NCI-H1048 (cell line): ENCODE data around the gene RBM18.

ENCODE experiments used
- DNase-seq: peaks from one replicate; lab custom pipeline; 2025; lab: John Stamatoyannopoulos, UW

Gene RBM18

DNA sequence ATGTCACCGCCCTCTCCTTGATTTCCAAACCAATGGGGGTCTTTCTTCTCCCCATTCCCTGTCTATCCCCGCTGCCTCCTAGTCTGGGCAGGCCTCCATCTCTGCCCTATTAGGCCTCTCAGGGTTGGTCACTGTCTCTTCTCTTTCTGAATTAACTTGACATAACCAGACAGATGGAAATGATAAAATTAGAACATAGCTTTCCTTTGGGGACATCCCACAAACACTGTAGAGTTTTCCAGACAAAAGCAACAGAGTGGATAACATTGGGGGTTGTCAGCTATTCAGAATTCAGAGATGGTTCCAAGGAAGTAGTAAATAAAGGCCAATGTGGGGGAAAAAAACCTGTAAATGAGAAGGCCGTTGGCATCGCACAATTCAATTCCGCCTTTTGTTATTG, 60.6 kb downstream of the RBM18 start:
- DNase-seq: no peak

DNA sequence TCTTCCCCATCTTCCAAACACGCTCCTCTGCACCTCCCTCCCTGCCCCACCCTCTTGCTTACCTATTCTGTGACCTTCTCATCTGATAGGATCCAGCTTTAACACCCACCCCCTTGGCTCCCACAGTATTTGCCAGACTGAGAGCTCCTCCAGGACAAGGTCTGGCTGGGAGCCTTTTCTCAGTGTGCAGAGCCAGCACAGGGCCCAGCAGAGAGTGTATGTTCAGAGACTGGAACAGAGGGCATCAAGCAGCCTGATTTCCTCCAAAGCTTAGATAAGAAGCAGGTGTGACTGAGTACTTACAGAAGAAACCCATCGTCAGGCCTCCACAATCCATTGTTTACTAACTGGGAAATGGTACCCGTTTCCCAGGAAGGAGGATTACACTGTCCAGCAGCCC, 62.5 kb downstream of the RBM18 start:
- DNase-seq: no peak

DNA sequence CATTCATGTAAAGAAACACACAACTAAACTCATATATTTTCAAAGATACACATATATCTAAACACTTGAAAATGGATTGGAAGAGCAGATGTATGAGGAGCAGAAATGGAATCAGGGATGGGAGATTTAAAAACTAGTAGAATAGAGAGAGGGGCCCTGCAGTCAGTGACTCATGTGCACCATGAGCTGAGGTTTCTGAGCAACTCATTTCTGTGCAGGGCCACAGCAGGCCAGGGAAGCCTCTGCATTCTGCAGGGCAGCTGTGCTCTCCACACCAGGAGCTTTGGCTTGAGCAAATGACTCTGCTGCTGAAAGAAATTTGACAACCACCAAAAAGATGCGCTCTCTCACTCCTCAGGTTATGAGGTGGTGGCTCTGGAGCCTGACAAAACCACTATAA, 63.0 kb downstream of the RBM18 start:
- no peak for DNase-seq

DNA sequence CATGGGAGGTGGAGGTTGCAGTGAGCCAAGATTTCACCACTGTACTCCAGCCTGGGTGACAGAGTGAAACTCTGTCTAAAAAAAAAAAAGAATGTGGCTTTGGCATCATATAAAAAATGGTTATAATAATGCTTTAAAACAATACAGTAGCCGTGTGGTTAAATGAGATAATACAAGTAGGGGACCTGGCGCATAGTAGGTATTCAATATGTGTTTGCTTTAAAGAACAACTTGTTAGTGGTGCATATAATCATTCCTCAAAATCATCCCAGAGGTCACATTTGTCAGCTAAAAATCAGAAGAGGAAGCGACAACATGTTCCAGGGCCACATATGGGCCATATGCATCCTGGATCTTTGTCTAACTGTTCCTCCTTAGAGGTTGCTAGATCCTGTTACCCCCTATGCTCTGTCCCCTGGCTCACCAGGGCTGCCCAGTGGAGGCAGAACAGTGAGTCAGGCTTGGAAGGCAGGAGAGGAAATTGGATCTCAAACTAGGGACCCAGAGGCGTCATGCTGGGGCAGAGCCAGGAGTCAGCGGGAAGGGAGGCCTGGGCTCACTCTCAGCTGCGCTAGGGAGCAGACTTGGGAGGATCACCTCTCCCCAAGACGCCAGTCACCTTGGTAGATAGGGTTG, 63.6 kb downstream of the RBM18 start:
- DNase-seq: no peak

DNA sequence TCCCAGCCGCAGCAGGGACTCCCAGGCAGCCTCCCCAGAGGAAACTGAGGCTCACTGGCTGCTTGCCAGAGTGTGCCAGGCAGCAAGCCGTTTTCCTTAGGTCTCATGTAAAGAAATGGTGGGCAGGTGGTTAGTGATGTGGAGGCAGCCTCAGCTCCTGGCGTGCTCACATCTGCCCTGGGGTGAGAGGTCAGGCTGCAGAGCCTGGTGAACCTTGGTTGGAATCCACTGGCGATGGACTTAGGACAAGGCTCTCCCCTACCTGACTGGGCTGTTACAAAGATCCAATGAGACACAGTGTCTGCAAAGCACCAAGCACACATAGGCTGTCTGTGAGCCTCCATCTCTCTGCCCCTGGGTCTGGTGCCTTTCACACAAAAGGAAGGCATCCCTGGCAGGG, 66.8 kb downstream of the RBM18 start:
- no peak for DNase-seq

DNA sequence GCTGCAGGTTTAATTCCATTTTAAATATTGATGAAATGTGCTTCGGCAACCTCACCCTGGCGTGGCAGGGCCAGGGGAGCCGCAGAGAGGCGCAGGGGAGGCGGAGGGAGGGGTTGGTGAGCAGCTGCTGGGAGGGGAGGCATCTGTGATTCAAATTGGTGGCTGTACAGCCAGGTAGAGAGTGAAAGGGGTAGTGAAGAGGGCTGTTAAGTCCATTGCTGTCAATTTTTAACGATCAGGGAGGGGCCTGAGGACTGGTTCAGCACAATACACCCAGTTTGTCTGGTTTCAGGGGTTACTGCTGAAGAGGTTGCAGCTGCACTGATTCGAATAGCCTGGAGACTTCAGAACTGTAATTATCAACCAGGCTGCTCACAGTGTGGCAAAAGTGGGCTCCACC, 67.2 kb downstream of the RBM18 start:
- no peak for DNase-seq

DNA sequence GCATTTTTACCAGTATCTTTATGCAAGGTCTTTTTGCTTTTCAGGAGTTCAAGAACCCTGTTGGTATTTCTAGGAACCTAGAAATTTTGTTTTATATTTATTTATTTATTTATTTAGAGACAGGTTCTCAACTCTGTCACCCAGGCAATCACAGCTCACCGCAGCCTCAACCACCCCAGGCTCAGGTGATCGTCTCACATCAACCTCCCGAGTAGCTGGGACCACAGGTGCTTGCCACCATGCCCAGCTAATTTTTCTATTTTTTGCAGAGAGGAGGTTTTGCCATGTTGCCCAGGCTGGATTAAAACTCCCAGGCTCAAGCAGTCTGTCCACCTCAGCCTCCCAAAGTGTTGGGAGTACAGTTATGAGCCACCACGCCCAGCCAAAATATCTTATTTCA, 68.8 kb downstream of the RBM18 start:
- no peak for DNase-seq

DNA sequence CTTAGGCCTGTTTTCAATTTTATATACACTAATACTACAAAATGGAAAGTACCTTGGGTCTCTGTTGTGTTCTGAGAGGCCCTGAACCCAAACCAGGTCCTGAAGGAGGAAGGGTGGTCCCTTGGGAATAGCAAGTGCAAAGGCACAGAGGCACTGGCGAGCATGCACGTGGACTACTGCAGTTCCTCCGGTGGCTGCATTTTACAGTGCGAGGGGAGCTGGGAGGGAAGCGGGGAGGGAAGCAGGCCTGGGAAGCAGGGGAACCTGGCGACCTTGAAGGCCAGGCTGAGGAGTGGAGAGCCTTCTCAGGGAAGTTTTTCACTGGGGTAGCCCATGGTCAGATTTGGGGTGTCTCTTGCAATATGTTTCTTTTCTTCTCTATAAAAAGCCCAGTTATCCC, 71.0 kb downstream of the RBM18 start:
- no peak for DNase-seq

DNA sequence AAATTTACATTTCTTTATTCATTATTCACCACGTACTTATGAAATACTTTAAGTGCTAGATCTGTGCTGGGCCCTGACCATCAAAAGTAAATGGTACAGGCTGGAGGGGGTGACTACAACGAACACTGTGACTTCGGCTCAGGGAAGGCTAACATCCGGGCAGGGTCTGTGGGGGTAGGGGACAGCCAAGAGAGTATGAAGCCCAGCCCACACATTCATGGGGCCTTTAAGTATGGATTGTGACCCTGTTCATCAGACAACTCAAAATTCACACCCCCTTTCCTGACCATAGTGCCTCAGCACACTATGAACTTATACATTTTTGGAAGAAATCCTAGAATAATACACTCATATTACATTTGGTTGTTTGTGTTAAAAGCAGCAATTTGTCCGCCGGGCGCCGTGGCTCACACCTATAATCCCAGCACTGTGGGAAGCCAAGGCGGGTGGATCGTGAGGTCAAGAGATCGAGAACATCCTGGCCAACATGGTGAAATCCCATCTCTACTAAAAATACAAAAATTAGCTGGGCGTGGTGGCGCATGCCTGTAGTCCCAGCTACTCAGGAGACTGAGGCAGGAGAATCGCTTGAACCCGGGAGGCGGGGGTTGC, 71.6 kb downstream of the RBM18 start:
- no peak for DNase-seq

DNA sequence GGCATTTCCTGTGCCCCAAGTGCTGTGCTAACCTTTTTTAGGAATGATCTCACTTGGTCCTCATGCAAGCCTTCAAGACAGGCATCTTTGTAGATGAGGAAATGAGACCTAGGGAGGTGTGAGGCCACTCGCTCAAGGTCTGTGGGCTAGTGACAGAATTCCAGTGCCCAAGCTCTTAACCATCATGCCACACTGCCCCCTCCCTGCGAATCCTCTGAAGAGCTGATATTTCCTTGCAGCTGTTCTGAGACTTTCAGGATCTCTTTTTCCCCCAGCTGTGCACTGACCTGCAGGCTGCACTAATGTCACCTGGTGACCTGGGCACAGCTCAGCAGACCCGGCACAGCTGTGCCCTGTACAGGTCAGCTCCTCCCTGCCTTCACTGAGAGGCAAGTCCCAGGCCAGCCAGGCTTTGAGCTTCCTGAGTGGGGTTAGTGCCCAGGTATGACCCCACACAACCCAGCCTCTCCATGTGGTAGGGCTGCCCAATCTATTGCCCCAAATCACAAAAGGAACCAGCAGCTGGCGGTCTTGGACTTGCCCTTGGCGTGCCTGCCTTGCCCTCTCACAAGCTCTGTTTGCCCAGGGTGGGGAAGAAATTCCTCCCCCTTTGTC, 72.3 kb downstream of the RBM18 start:
- DNase-seq: no peak

DNA sequence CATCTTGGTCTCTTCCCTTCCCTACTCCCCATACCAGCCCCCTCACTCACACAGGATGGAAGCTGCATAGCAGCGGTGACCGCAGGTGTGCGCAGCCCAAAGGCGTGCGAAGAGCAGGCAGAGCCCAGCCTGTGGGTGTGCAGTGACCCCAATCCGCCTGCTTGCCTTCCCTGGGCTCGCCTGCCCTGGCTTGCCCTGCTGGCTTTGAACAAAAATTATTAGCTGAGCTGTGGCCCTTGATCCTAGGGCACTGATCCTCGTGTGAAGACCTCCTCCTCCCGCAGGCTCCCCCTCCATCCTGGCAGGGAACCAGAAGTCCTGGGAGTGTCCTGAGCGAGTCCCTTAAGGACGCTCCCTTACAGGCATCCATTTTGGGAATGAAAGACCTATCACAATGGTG, 73.1 kb downstream of the RBM18 start:
- no peak for DNase-seq

DNA sequence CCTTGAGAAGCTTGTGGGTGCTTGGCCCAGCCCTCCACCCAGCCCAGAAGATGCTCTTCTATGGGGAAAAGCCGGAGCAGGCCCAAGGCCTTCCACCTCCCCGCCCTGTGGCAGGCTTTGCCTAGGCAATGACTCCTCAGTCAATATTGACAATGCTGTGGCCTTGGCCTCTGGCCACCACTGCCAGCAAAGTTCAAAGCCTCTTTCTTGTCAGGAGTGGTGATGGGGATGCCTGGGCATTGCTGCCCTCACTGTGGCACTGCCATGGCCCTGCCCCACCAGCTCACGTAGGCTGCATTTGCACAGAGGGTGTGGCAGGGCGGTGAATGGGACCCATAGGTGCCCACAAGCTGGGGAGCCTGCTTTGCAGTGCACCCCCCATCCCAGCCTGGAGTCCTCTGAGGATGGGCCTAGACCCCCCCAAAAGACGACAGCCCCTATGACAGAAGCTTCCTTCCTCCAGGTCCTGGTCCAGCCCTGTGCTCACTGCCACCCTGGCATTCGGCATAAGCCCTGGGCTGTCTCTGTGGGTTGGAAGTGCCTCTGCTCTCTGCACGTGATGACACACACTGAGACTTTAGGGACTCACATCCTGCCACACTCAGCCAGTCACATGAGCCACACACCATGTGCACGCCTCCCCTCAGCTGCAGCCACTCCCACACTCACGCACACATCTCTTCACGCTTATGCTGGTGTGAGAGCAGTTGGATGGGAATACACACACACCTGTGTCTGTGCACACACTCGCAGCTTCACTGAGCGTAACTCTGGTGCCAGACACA, 73.9 kb downstream of the RBM18 start:
- DNase-seq: no peak

DNA sequence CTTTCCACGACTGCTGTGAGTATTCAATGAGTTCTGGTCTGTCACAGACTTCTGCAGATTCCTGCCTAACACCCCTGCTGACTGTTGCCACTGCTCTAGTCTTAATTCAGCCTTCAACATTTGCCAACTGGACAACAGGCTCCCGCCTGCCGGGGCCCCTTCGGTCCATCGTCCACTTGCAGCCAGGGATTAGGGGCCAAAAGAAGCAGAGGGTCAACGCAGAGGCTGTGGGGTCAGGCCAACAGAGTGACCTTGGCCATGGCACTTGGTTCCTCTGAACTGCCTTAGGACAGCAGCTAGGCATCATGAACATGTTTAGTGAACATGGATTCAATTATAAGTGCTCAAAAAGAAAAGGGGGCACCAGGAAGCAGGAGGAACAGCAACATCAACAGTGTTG, 76.3 kb downstream of the RBM18 start:
- no peak for DNase-seq
